PC-3 (cell line): ENCODE results near the gene KCTD2. TPM values are rescaled to one million over a fixed set of nuclear protein-coding genes. Genes with fewer than 3 reads are reported as not detected.

Source experiments
- ATAC-seq: fragments of 200-7000 bp; cut with Tn5 transposase; 2 replicates; pipeline ENCODE4 v1.9.1; 2020; ENCODE audit warnings: mild to moderate bottlenecking, moderate library complexity
- BruUV-seq: library from RNA; stranded (reverse); fragments of 400-500 nt; replicated peaks from 2 replicates; lab custom pipeline; 2021; lab: Mats Ljungman, UMichigan
- CTCF ChIA-PET: fragments of 300-600 bp; sonication (Branson Sonifier 250); formaldehyde crosslinking; loops from one replicate; lab custom pipeline; 2022; ENCODE audit warnings: antibody characterized with exemption; lab: Charles Lee
- POLR2A ChIA-PET: fragments of 300-600 bp; sonication (Branson Sonifier 250); formaldehyde crosslinking; loops from one replicate; lab custom pipeline; 2022; ENCODE audit warnings: antibody characterized with exemption; ENCODE audit not compliant: unreplicated experiment; lab: Charles Lee
- DNase-seq: peaks from one replicate; pipeline ENCODE4 v3.0.0-alpha.2; 2015
- H2AFZ ChIP-seq: fragments of 300-600 bp; sonication (generic); 2 replicates; pipeline ENCODE4 v1.6.0; 2016; ENCODE audit warnings: antibody characterized with exemption, low read length
- H3F3A ChIP-seq: fragments of 300-600 bp; sonication (generic); one replicate; pipeline ENCODE4 v1.6.0; 2017; ENCODE audit warnings: antibody characterized with exemption, low read length, control low read depth, mild to moderate bottlenecking; ENCODE audit not compliant: unreplicated experiment
- H3K27ac ChIP-seq: fragments of 300-600 bp; sonication (generic); 2 replicates; pipeline ENCODE4 v1.5.1; 2016; ENCODE audit warnings: mild to moderate bottlenecking, low read length
- H3K27me3 ChIP-seq: fragments of 300-600 bp; sonication (generic); 2 replicates; pipeline ENCODE4 v1.6.1; 2016; ENCODE audit warnings: low read length, mixed read lengths
- H3K36me3 ChIP-seq: fragments of 300-600 bp; sonication (generic); 2 replicates; pipeline ENCODE4 v1.6.1; 2016; ENCODE audit warnings: low read depth, mixed run types, low read length, mixed read lengths
- H3K4me1 ChIP-seq: fragments of 300-600 bp; sonication (generic); 2 replicates; pipeline ENCODE4 v1.5.1; 2016; ENCODE audit warnings: low read length; ENCODE audit not compliant: insufficient read depth
- H3K4me2 ChIP-seq: fragments of 300-600 bp; sonication (generic); 2 replicates; pipeline ENCODE4 v1.6.0; 2016; ENCODE audit warnings: low read length
- H3K4me3 ChIP-seq: fragments of 300-600 bp; sonication (generic); 2 replicates; pipeline ENCODE4 v1.5.1; 2016; ENCODE audit warnings: mild to moderate bottlenecking, low read length, mixed read lengths
- H3K79me2 ChIP-seq: fragments of 300-600 bp; sonication (generic); 2 replicates; pipeline ENCODE4 v1.6.1; 2017; ENCODE audit warnings: low read length, mixed read lengths
- H3K9ac ChIP-seq: fragments of 300-600 bp; sonication (generic); 2 replicates; pipeline ENCODE4 v1.6.0; 2016; ENCODE audit warnings: mild to moderate bottlenecking, low read length
- H3K9me2 ChIP-seq: fragments of 300-600 bp; sonication (generic); replicated peaks from 2 replicates; pipeline ENCODE4 v1.6.1; 2016; ENCODE audit warnings: mixed run types, low read length, mixed read lengths
- H3K9me3 ChIP-seq: fragments of 300-600 bp; sonication (generic); 2 replicates; pipeline ENCODE4 v1.6.1; 2016; ENCODE audit warnings: low read length, mixed read lengths
- H4K20me1 ChIP-seq: fragments of 300-600 bp; sonication (generic); 2 replicates; pipeline ENCODE4 v1.6.1; 2016; ENCODE audit warnings: low read length, mixed read lengths
- EZH2 ChIP-seq: fragments of 300-600 bp; sonication (generic); IDR thresholded peaks from one replicate; pipeline ENCODE4 v1.6.1; 2017; ENCODE audit warnings: antibody characterized with exemption, mild to moderate bottlenecking, low read length; ENCODE audit not compliant: unreplicated experiment
- EZH2phosphoT487 ChIP-seq: fragments of 300-600 bp; sonication (generic); IDR thresholded peaks from 2 replicates; pipeline ENCODE4 v1.6.1; 2018; ENCODE audit warnings: mild to moderate bottlenecking, antibody characterized with exemption, low read length, borderline replicate concordance
- intact Hi-C: fragments of 100-400 bp; cut with micrococcal nuclease; formaldehyde crosslinking; loops from 2 replicates; pipeline ENCODE4 v1.9.0; 2023
- total RNA-seq: library from RNA; depleted of rRNA; stranded (reverse); fragments of >200 nt; gene quantifications from 2 replicates; pipeline ENCODE4 v1.2.3, GENCODE V29; 2014
- TF ChIP-seq, protein P1 (sequence below): fragments of 300-600 bp; sonication (generic); conservative IDR thresholded peaks from 2 replicates; pipeline ENCODE4 v1.5.1; 2017; ENCODE audit warnings: antibody characterized with exemption, low read depth, mild to moderate bottlenecking, low read length

Gene KCTD2
- total RNA-seq, 1 experiment from 2014 or later, result 28.0 TPM

GRCh38 chr17:75090871-75091854, 44.1 kb downstream of the KCTD2 start:
- no peak for ATAC-seq
- Histone ChIP-seq H3K27ac (no peak overlapping the region), H3F3A (no peaks in the 10 kb centered on the region), H3K36me3 (no peaks in the 10 kb centered on the region), H3K4me2 (no peak overlapping the region), H3K79me2 (no peaks in the 10 kb centered on the region), H4K20me1 (no peaks in the 10 kb centered on the region), H3K9me2 (no peaks in the 10 kb centered on the region), H3K9ac (no peak overlapping the region), H3K9me3 (no peaks in the 10 kb centered on the region), H3K4me1 (peaks cover 34% of the 10 kb centered on the region), H3K27me3 (no peaks in the 10 kb centered on the region), H3K4me3 (no peak overlapping the region), H2AFZ (no peak overlapping the region)
- DNase-seq, result no peak
- TF ChIP-seq EZH2, result no peak
- CTCF ChIA-PET, result interaction anchor here (0.8 to 1.0 kb wide), 2 partner anchors 14 to 21 kb away, joined by 3 to 4 read pairs; no protein-coding TSS in a partner anchor
- BruUV-seq, result no TSS peak
- intact Hi-C loops, result no loop called here
- POLR2A ChIA-PET, result no interaction called here

DNA sequence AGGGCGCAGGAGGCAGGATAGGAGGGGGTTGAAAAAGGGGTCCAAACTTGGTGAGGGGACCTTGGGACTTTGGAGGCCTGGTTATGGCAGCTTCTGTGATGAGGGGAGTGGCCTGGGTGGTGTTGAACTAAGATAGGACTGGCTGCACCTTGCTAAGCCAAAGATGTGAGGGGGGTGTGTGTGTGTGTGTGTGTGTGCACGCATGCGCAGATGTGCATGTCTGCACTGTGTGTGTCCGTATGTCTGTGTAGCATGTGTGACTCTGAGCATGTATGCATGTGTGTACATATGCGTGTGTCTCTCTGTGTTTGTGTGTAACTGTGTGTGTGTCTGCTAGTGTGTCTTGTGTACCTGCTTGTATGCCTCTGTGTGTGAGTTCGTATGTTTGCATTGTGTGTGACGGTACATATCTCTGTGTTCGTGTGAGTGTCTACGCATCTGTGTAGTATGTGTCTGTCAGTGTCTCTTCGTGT, 44.9 kb downstream of the KCTD2 start:
- DNase-seq (no peak), ATAC-seq (no peak)
- intact Hi-C loops, result no loop called here
- Histone ChIP-seq H4K20me1 (no peaks in the 10 kb centered on the region), H3K9me3 (no peaks in the 10 kb centered on the region), H3F3A (no peaks in the 10 kb centered on the region), H3K4me1 (peaks cover 40% of the 10 kb centered on the region), H3K4me3 (no peak overlapping the region), H3K9ac (no peak overlapping the region), H3K9me2 (no peaks in the 10 kb centered on the region), H3K4me2 (no peak overlapping the region), H2AFZ (no peak overlapping the region), H3K27me3 (no peaks in the 10 kb centered on the region), H3K36me3 (no peaks in the 10 kb centered on the region), H3K79me2 (no peaks in the 10 kb centered on the region), H3K27ac (no peak overlapping the region)
- ChIA-PET CTCF (interaction anchor here (0.8 to 1.0 kb wide), 2 partner anchors 13 to 22 kb away, joined by 3 to 4 read pairs; no protein-coding TSS in a partner anchor), POLR2A (no interaction called here)
- TF ChIP-seq EZH2phosphoT487 (no peak), EZH2 (no peak)
- TF ChIP-seq, protein P1, sequence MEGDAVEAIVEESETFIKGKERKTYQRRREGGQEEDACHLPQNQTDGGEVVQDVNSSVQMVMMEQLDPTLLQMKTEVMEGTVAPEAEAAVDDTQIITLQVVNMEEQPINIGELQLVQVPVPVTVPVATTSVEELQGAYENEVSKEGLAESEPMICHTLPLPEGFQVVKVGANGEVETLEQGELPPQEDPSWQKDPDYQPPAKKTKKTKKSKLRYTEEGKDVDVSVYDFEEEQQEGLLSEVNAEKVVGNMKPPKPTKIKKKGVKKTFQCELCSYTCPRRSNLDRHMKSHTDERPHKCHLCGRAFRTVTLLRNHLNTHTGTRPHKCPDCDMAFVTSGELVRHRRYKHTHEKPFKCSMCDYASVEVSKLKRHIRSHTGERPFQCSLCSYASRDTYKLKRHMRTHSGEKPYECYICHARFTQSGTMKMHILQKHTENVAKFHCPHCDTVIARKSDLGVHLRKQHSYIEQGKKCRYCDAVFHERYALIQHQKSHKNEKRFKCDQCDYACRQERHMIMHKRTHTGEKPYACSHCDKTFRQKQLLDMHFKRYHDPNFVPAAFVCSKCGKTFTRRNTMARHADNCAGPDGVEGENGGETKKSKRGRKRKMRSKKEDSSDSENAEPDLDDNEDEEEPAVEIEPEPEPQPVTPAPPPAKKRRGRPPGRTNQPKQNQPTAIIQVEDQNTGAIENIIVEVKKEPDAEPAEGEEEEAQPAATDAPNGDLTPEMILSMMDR, result no peak
- no TSS peak for BruUV-seq

DNA sequence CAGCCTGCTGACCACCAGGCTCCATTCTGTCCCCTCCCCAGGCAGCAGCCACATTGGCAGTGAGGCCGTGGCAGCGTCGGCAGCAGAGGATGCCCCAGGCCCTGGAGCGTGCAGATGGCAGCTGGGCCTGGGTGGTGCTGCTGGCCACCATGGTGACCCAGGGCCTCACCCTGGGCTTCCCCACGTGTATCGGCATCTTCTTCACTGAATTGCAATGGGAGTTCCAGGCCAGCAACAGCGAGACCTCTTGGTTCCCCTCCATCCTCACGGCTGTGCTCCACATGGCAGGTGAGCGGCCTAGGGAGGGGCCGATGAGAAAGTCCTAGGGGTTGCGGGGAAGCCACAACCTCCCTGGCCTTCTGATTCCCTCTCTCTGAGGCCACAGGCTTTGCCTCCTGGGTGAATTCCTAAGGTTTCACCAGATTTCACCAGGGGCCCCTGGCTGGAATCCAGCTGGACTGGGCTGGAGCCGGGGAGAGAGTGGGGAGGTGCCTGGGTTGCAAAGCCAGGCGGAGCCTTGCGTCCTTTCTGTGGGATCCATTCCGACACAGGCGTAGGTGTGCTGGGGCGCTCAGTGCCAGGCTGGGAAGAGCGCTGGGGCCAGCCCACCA, 46.6 kb downstream of the KCTD2 start:
- CTCF ChIA-PET, result no interaction called here
- Histone ChIP-seq H3K9me3 (no peaks in the 10 kb centered on the region), H2AFZ (no peak overlapping the region), H3K27me3 (no peaks in the 10 kb centered on the region), H3K36me3 (no peaks in the 10 kb centered on the region), H4K20me1 (no peaks in the 10 kb centered on the region), H3K4me2 (no peak overlapping the region), H3K27ac (no peak overlapping the region), H3F3A (no peaks in the 10 kb centered on the region), H3K79me2 (no peaks in the 10 kb centered on the region), H3K9me2 (no peaks in the 10 kb centered on the region), H3K4me1 (peaks cover 41% of the 10 kb centered on the region), H3K9ac (no peak overlapping the region), H3K4me3 (no peak overlapping the region)
- DNase-seq (no peak), ATAC-seq (no peak)
- intact Hi-C loops, result no loop called here
- POLR2A ChIA-PET, result no interaction called here
- no TSS peak for BruUV-seq
- no peak for TF ChIP-seq EZH2phosphoT487
- TF ChIP-seq EZH2, result no peak
- TF ChIP-seq, protein P1, result no peak
